H1 (cell line): ENCODE measurements around the gene CCDC38. TPM values are rescaled to one million over a fixed set of nuclear protein-coding genes. Genes with fewer than 3 reads are reported as not detected.

Source experiments
- CTCF ChIA-PET: fragments of 300-600 bp; sonication (Branson Sonifier 250); formaldehyde crosslinking; loops from one replicate; lab custom pipeline; 2021; ENCODE audit not compliant: partially characterized antibody; lab: Charles Lee
- POLR2A ChIA-PET: fragments of 300-600 bp; sonication (Branson Sonifier 250); formaldehyde crosslinking; loops from one replicate; lab custom pipeline; 2021; ENCODE audit warnings: inconsistent platforms; ENCODE audit not compliant: partially characterized antibody; lab: Charles Lee
- DNase-seq, 2 experiments: peaks; one replicate each; pipeline versions ENCODE4 v3.0.0 to v3.0.0-alpha.2; 2010 to 2022; ENCODE audit warnings: low spot score in 2 of 2, low read depth in 1 of 2, mixed read lengths in 1 of 2
- FAIRE-seq: peaks from 2 replicates; lab custom pipeline; 2011; peaks lifted over from hg19 to GRCh38; lab: Jason Lieb, UNC
- H2AFZ ChIP-seq: 2 replicates; pipeline ENCODE4 v1.8.1; 2012; ENCODE audit warnings: low read length, inconsistent platforms
- H2AK5ac ChIP-seq: 2 replicates; pipeline ENCODE4 v1.6.1; 2013; ENCODE audit warnings: low read depth, low read length
- H2BK120ac ChIP-seq: replicated peaks from 2 replicates; pipeline ENCODE3; 2013; ENCODE audit warnings: low read depth, low read length, inconsistent platforms
- H2BK12ac ChIP-seq: 2 replicates; pipeline ENCODE4 v1.6.1; 2013; ENCODE audit warnings: low read depth, low read length
- H2BK15ac ChIP-seq: 2 replicates; pipeline ENCODE4 v1.6.1; 2013; ENCODE audit warnings: low read length
- H2BK20ac ChIP-seq: 2 replicates; pipeline ENCODE4 v1.6.1; 2013; ENCODE audit warnings: low read length
- H2BK5ac ChIP-seq: 2 replicates; pipeline ENCODE4 v1.6.1; 2013; ENCODE audit warnings: low read depth, low read length
- H3K14ac ChIP-seq: 2 replicates; pipeline ENCODE4 v1.6.1; 2013; ENCODE audit warnings: inconsistent platforms; ENCODE audit not compliant: insufficient read length
- H3K18ac ChIP-seq: 2 replicates; pipeline ENCODE4 v1.6.1; 2013; ENCODE audit warnings: low read length; ENCODE audit errors: extremely low read depth
- H3K23ac ChIP-seq: 2 replicates; pipeline ENCODE4 v1.6.1; 2013; ENCODE audit warnings: inconsistent platforms; ENCODE audit not compliant: insufficient read length
- H3K23me2 ChIP-seq: 2 replicates; pipeline ENCODE4 v1.6.1; 2013; ENCODE audit warnings: low read depth, low read length
- H3K27ac ChIP-seq: 2 replicates; pipeline ENCODE4 v1.6.1; 2011; ENCODE audit warnings: low read depth, low read length, inconsistent platforms
- H3K27me3 ChIP-seq, 4 experiments: replicated peaks in 1 of 4; 1 replicate in 1 of 4; 2 replicates in 3 of 4; pipeline versions ENCODE4 v1.6.1 to v1.8.1; 2011 to 2013; ENCODE audit warnings: low read length in 3 of 4, mild to moderate bottlenecking in 3 of 4, inconsistent platforms in 2 of 4, mixed read lengths in 2 of 4, moderate library complexity in 1 of 4; ENCODE audit not compliant: control insufficient read depth in 3 of 4, insufficient read depth in 3 of 4; ENCODE audit errors: extremely low read depth in 1 of 4
- H3K36me3 ChIP-seq, 4 experiments: 2 replicates each; pipeline versions ENCODE4 v1.6.1 to v1.8.1; 2011 to 2013; ENCODE audit warnings: mild to moderate bottlenecking in 4 of 4, low read length in 3 of 4, moderate library complexity in 2 of 4, control low read depth in 1 of 4, inconsistent platforms in 1 of 4; ENCODE audit not compliant: insufficient read depth in 4 of 4, control insufficient read depth in 2 of 4
- H3K4ac ChIP-seq: replicated peaks from 2 replicates; pipeline ENCODE3; 2013; ENCODE audit warnings: low read length, low read depth, mixed read lengths, inconsistent platforms; ENCODE audit not compliant: insufficient read length
- H3K4me1 ChIP-seq, 4 experiments: replicated peaks in 1 of 4; 1 replicate in 1 of 4; 2 replicates in 3 of 4; pipeline versions ENCODE4 v1.6.1 to v1.8.1; 2011 to 2013; ENCODE audit warnings: low read length in 3 of 4, inconsistent platforms in 2 of 4, mixed read lengths in 1 of 4; ENCODE audit not compliant: insufficient read depth in 4 of 4, control insufficient read depth in 3 of 4
- H3K4me2 ChIP-seq, 2 experiments: 2 replicates each; pipeline versions ENCODE4 v1.6.1 to v1.8.1; 2011 to 2013; ENCODE audit warnings: low read depth in 2 of 2, low read length in 2 of 2, control low read depth in 1 of 2, inconsistent platforms in 1 of 2, mild to moderate bottlenecking in 1 of 2; ENCODE audit not compliant: insufficient read depth in 1 of 2
- H3K4me3 ChIP-seq, 4 experiments: fragments of 200-600, 300-600 bp in 1 of 4; sonication (generic), shearing (Covaris generic), sonication (Bioruptor Twin) in 1 of 4; 2 replicates each; pipeline versions ENCODE4 v1.5.1 to v1.8.1; 2011 to 2016; ENCODE audit warnings: low read length in 4 of 4, low read depth in 3 of 4, control low read depth in 2 of 4, inconsistent platforms in 2 of 4, mild to moderate bottlenecking in 2 of 4, mixed read lengths in 1 of 4, moderate library complexity in 1 of 4; ENCODE audit not compliant: insufficient read depth in 2 of 4; ENCODE audit errors: extremely low read depth in 1 of 4
- H3K56ac ChIP-seq: replicated peaks from 2 replicates; pipeline ENCODE3; 2013; ENCODE audit warnings: low read depth, mild to moderate bottlenecking, mixed read lengths, low read length, inconsistent platforms; ENCODE audit not compliant: insufficient read length
- H3K79me1 ChIP-seq: 2 replicates; pipeline ENCODE4 v1.6.1; 2013; ENCODE audit warnings: low read depth, low read length, control low read depth
- H3K79me2 ChIP-seq, 2 experiments: 2 replicates each; pipeline versions ENCODE4 v1.6.1 to v1.8.1; 2012 to 2013; ENCODE audit warnings: low read length in 2 of 2, mild to moderate bottlenecking in 2 of 2, inconsistent platforms in 1 of 2; ENCODE audit not compliant: insufficient read depth in 2 of 2, control insufficient read depth in 1 of 2
- H3K9ac ChIP-seq, 4 experiments: replicated peaks in 1 of 4; 1 replicate in 1 of 4; 2 replicates in 3 of 4; pipeline versions ENCODE4 v1.6.1 to v1.8.1; 2011 to 2013; ENCODE audit warnings: low read depth in 3 of 4, low read length in 3 of 4, control low read depth in 2 of 4, mild to moderate bottlenecking in 2 of 4, moderate library complexity in 2 of 4, inconsistent platforms in 1 of 4; ENCODE audit errors: extremely low read depth in 1 of 4
- H3K9me3 ChIP-seq, 2 experiments: 2 replicates each; pipeline versions ENCODE4 v1.6.1 to v1.8.1; 2012 to 2013; ENCODE audit warnings: mild to moderate bottlenecking in 2 of 2, moderate library complexity in 2 of 2, control low read depth in 1 of 2, inconsistent platforms in 1 of 2, low read depth in 1 of 2, low read length in 1 of 2, mixed read lengths in 1 of 2; ENCODE audit not compliant: insufficient read depth in 2 of 2
- H4K20me1 ChIP-seq, 2 experiments: replicated peaks in 1 of 2; 2 replicates each; pipeline versions ENCODE3 to v1.8.1; 2011 to 2013; ENCODE audit warnings: inconsistent platforms in 2 of 2, low read length in 2 of 2, mild to moderate bottlenecking in 1 of 2; ENCODE audit not compliant: insufficient read depth in 2 of 2, control insufficient read depth in 1 of 2
- H4K5ac ChIP-seq: 2 replicates; pipeline ENCODE4 v1.6.1; 2013; ENCODE audit warnings: low read length, low read depth, mixed read lengths, inconsistent platforms; ENCODE audit not compliant: insufficient read length
- H4K8ac ChIP-seq: 2 replicates; pipeline ENCODE4 v1.8.0; 2013; ENCODE audit warnings: mild to moderate bottlenecking, moderate library complexity, low read length, inconsistent platforms; ENCODE audit not compliant: insufficient read depth; ENCODE audit errors: extremely low read depth
- H4K91ac ChIP-seq: replicated peaks from 2 replicates; pipeline ENCODE3; 2013; ENCODE audit warnings: low read length, mixed read lengths, inconsistent platforms; ENCODE audit not compliant: insufficient read length
- GABPA ChIP-seq: IDR thresholded peaks from 2 replicates; pipeline ENCODE4 v1.6.1; 2011; ENCODE audit warnings: mild to moderate bottlenecking, low read length, moderate library complexity, borderline replicate concordance; ENCODE audit not compliant: insufficient read depth
- HDAC2 ChIP-seq, 2 experiments: fragments of 300-600 bp in 1 of 2; sonication (generic) in 1 of 2; IDR thresholded peaks; 2 replicates each; pipeline ENCODE4 v1.6.1; 2011 to 2012; ENCODE audit warnings: low read depth in 2 of 2, low read length in 2 of 2, mild to moderate bottlenecking in 2 of 2, moderate library complexity in 2 of 2, borderline replicate concordance in 1 of 2, inconsistent platforms in 1 of 2
- JUND ChIP-seq: IDR thresholded peaks from 2 replicates; pipeline ENCODE4 v1.6.1; 2011; ENCODE audit warnings: mild to moderate bottlenecking, improper control_type of control experiment, low read length
- KDM4A ChIP-seq: IDR thresholded peaks from one replicate; pipeline ENCODE4 v1.7.1; 2012; ENCODE audit warnings: low read depth, mild to moderate bottlenecking, moderate library complexity, low read length, inconsistent platforms; ENCODE audit not compliant: severe bottlenecking
- PHF8 ChIP-seq: fragments of 200-600 bp; sonication (generic); conservative IDR thresholded peaks from 2 replicates; pipeline ENCODE4 v1.7.1; 2012; ENCODE audit warnings: low read depth, mild to moderate bottlenecking, inconsistent platforms, low read length, moderate library complexity
- SP4 ChIP-seq: IDR thresholded peaks from 2 replicates; pipeline ENCODE4 v1.6.1; 2012; ENCODE audit warnings: low read length, inconsistent platforms
- SUZ12 ChIP-seq: fragments of 200-600 bp; sonication (generic); IDR thresholded peaks from 2 replicates; pipeline ENCODE4 v1.6.1; 2012; ENCODE audit warnings: mild to moderate bottlenecking, inconsistent platforms, low read length, moderate library complexity, mixed read lengths
- TBP ChIP-seq: IDR thresholded peaks from 2 replicates; pipeline ENCODE4 v1.6.1; 2011; ENCODE audit warnings: low read depth, low read length, improper control_type of control experiment
- WGBS, 2 experiments: shearing (Covaris generic) in 1 of 2; methylation state at CpG; one replicate each; pipeline versions ENCODE4 v1.1.6 to v1.1.7; 2013 to 2015; ENCODE audit warnings: low lambda C conversion rate in 2 of 2, mixed read lengths in 2 of 2, inconsistent platforms in 1 of 2, low coverage in 1 of 2, missing lambda C conversion rate in 1 of 2; ENCODE audit not compliant: insufficient replicate concordance in 2 of 2, insufficient coverage in 1 of 2, insufficient read length in 1 of 2; ENCODE audit errors: extremely low coverage in 1 of 2, missing lambda C conversion rate in 1 of 2; 5-methylcytosine and 5-hydroxymethylcytosine counted together
- polyA plus RNA-seq, 7 experiments: library from polyadenylated mRNA; depleted of rRNA in 3 of 7; stranded (reverse) in 5 of 7; unstranded in 2 of 7; fragments of >200 nt in 5 of 7; fragments of 200-250 nt in 2 of 7; gene quantifications; 1 replicate in 5 of 7; 2 replicates in 1 of 7; 4 replicates in 1 of 7; pipeline versions ENCODE4 v1.2.1 to v1.2.3, GENCODE V29; 2011 to 2013; ENCODE audit warnings: missing spikeins in 2 of 7, mixed read lengths in 2 of 7
- total RNA-seq: library from RNA; stranded (reverse); fragmentation: NEBNext Ultra II Directional; extraction: Animal tissue kit (Norgen Biotek cat#: 25700); gene quantifications from 2 replicates; pipeline ENCODE4 v1.2.1, GENCODE V29; 2021
- TF ChIP-seq, protein P1 (sequence below): IDR thresholded peaks from 2 replicates; pipeline ENCODE4 v1.6.1; 2011; ENCODE audit warnings: low read length, improper control_type of control experiment
- TF ChIP-seq, protein P2 (sequence below): IDR thresholded peaks from 2 replicates; pipeline ENCODE4 v1.6.1; 2012; ENCODE audit warnings: inconsistent platforms

Gene CCDC38
- total and polyA plus RNA-seq, 2 of the 8 experiments (the other 6 are each of a cell fraction or from before 2014, with no cell fraction given) = not detected

DNA sequence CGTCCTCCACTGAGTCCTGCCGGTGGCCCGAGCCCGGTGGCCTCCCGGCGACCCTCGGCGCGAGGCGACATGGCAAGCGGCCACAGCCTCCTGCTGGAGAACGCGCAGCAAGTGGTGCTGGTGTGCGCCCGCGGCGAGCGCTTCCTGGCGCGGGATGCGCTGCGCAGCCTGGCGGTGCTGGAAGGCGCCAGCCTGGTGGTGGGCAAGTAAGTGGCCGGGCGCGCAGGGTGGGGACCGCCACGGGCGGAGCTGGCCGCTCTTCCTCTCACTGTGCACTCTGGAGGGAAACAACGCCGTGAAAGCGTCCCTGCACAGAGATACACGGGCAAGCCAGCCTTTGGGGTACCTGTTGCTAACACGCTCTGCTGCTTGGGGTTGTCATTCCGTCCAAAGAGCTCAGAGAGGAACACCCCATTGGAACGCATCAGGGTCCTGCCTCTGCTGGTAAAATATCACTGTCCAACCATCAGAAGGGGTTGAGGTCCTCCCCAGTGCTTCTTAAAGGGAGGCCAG is 972 bp upstream of the CCDC38 start, which contains the start of gene AMDHD1:
AMDHD1 (plus strand) TSS at position 2 of the 513 bp plus-strand sequence; CDS start at position 70, 68 bp downstream.
- Histone ChIP-seq H3K4me1 (peaks cover 0 to 4% (median under 1%) of the 10 kb centered on the region in 4 experiments; a peak in 3 of 7 replicates), H3K23ac (no peak within 1 kb of the TSS), H3K79me2 (no peaks in the 10 kb centered on the region), H3K18ac (peak within 1 kb of the TSS; percentile 67), H2BK120ac (no peak within 1 kb of the TSS), H3K79me1 (no peaks in the 10 kb centered on the region), H2AFZ (peak within 1 kb of the TSS; percentile 98), H4K91ac (peak within 1 kb of the TSS; percentile 87), H3K23me2 (peaks cover 8% of the 10 kb centered on the region; the same call in 1 of the 2 replicates), H3K27ac (no peak within 1 kb of the TSS), H3K14ac (no peak within 1 kb of the TSS), H3K4me2 (peak within 1 kb of the TSS; percentile 70 to 79), H2BK5ac (peak within 1 kb of the TSS; percentile 66; the same call in 1 of the 2 replicates), H3K9me3 (no peaks in the 10 kb centered on the region), H3K4ac (no peak within 1 kb of the TSS), H4K5ac (peak within 1 kb of the TSS; percentile 39), H2AK5ac (no peak within 1 kb of the TSS), H2BK12ac (peak within 1 kb of the TSS; percentile 80; the same call in 1 of the 2 replicates), H3K9ac (peak within 1 kb of the TSS in 2 of 4 experiments; percentile 32 to 68; a peak in 6 of 7 replicates), H2BK15ac (peak within 1 kb of the TSS; percentile 98; the same call in 1 of the 2 replicates), H3K36me3 (no peaks in the 10 kb centered on the region), H3K56ac (peak within 1 kb of the TSS; percentile 66), H3K27me3 (peaks cover 0 to 11% (median 10%) of the 10 kb centered on the region in 4 experiments; a peak in 5 of 7 replicates), H2BK20ac (0 out of 2 replicates have a peak within 1 kb of the TSS, but pooled peaks have one; percentile 5), H4K20me1 (no peaks in the 10 kb centered on the region), H3K4me3 (peak within 1 kb of the TSS; percentile 59 to 95 (median 74)), H4K8ac (peak within 1 kb of the TSS; percentile 94)
- DNase-seq (peak in 1 of 2 experiments; percentile 77), FAIRE-seq (no peak)
- ChIA-PET POLR2A (interaction anchor here (0.5 to 1.9 kb wide), 8 partner anchors 8 to 234 kb away, joined by 3 to 8 read pairs (median 4); partner anchors contain the start of gene SNRPF), CTCF (interaction anchor here (0.6 to 10.1 kb wide), 11 partner anchors 13 to 365 kb away, joined by 3 to 123 read pairs (median 4); no protein-coding TSS in a partner anchor)
- 3% methylated on average over 33 of the region's 38 CpGs; no CpG with 5 or more reads in 1 of the 2 experiments for WGBS, 2 experiments
- TF ChIP-seq HDAC2 (IDR thresholded peaks at IDR 0.05; ENCODE audit: borderline replicate concordance in 1 of 2, low read depth in 2 of 2, low read length in 2 of 2) = peak in 1 of 2 experiments; percentile 48; a peak in 1 of 4 replicates
- peak; percentile 0; the same call in 1 of the 2 replicates for TF ChIP-seq PHF8
- no peak for TF ChIP-seq SP4
- TF ChIP-seq JUND = no peak
- TF ChIP-seq SUZ12 = peak; percentile 35; the same call in 1 of the 2 replicates
- TF ChIP-seq GABPA = peak; percentile 58; the same call in 1 of the 2 replicates
- peak; percentile 42 for TF ChIP-seq KDM4A
- 0 out of 2 replicates have a peak, but pooled peaks have one; percentile 10 for TF ChIP-seq TBP
- TF ChIP-seq, protein P1, sequence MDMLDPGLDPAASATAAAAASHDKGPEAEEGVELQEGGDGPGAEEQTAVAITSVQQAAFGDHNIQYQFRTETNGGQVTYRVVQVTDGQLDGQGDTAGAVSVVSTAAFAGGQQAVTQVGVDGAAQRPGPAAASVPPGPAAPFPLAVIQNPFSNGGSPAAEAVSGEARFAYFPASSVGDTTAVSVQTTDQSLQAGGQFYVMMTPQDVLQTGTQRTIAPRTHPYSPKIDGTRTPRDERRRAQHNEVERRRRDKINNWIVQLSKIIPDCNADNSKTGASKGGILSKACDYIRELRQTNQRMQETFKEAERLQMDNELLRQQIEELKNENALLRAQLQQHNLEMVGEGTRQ = no peak
- TF ChIP-seq, protein P2, sequence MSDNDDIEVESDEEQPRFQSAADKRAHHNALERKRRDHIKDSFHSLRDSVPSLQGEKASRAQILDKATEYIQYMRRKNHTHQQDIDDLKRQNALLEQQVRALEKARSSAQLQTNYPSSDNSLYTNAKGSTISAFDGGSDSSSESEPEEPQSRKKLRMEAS = peak; percentile 42
